Muscle of leg (tissue), 11 donors: ENCODE data around the gene MYH10. TPM values are rescaled to one million over a fixed set of nuclear protein-coding genes. Genes with fewer than 3 reads are reported as not detected.
"Not testable (repeated sequence)": the region's sequence is repeated elsewhere in the genome, so short reads cannot be mapped to it uniquely, and the experiment has no call there.

Source experiments
- DNase-seq: peaks from one replicate; pipeline ENCODE4 v3.0.0; 2013
- H3K27ac ChIP-seq: one replicate; pipeline ENCODE4 v1.5.1; 2013; ENCODE audit warnings: mild to moderate bottlenecking, low read length, control low read depth
- H3K27me3 ChIP-seq: one replicate; pipeline ENCODE4 v1.6.1; 2013; ENCODE audit warnings: low read length; ENCODE audit not compliant: control insufficient read depth, insufficient read depth
- H3K36me3 ChIP-seq: one replicate; pipeline ENCODE4 v1.6.1; 2013; ENCODE audit warnings: low read length; ENCODE audit not compliant: control insufficient read depth, insufficient read depth
- H3K4me1 ChIP-seq: one replicate; pipeline ENCODE4 v1.6.1; 2013; ENCODE audit warnings: low read length; ENCODE audit not compliant: control insufficient read depth, insufficient read depth
- H3K4me3 ChIP-seq: one replicate; pipeline ENCODE4 v1.5.1; 2013; ENCODE audit warnings: low read length, control low read depth
- H3K9me3 ChIP-seq: replicated peaks from 2 replicates; pipeline ENCODE4 v1.6.1; 2013; ENCODE audit warnings: low read depth, low read length; ENCODE audit not compliant: control insufficient read depth
- WGBS: methylation state at CpG from one replicate; pipeline ENCODE4 v1.1.5; 2013; ENCODE audit warnings: missing lambda C conversion rate; ENCODE audit not compliant: insufficient coverage; 5-methylcytosine and 5-hydroxymethylcytosine counted together
- polyA plus RNA-seq, 8 donors: library from polyadenylated mRNA; unstranded; fragments of 120-200 nt; gene quantifications; one replicate each; pipeline versions ENCODE4 v1.2.1 to v1.2.3, GENCODE V29; 2013; ENCODE audit warnings: inconsistent platforms in 1 of 8, low replicate concordance in 1 of 8; ENCODE audit not compliant: insufficient read length in 8 of 8, insufficient read depth in 1 of 8
- total RNA-seq: library from RNA; stranded (reverse); fragments of 120-200 nt; gene quantifications from one replicate; pipeline ENCODE4 v1.2.4, GENCODE V29; 2013

MYH10 gene
- total and polyA plus RNA-seq, 9 donors, result 44.2 to 92.6 (median 72.6) TPM

- WGBS, result no CpG with 5 or more reads among the region's 5 CpGs
- H3K36me3 ChIP-seq, result peaks cover 26% of the 10 kb centered on the region
These were observed 67.3 kb downstream of the MYH10 start for GRCh38 chr17:8563024-8563776.

DNA sequence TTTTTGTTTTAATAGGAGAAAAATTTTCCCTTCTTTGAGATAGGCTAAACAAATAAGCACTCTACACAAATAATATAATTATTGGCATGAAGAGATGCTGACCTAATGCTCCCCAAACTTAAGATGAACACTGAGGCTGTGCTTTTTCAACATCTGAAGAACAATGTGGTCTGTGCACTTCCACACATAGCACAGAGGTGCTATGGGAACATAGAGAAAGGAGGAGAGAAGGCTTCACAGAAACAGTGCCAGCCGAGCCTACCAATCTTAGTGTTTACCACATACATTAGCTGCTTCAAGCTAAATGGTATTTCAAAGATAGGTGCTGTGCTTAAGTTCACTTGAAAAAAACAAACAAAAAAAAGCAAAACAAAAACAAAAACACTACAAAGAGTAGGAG is 72.4 kb downstream of the MYH10 start:
- H3K36me3 ChIP-seq, result peaks cover 17% of the 10 kb centered on the region
- H3K27me3 ChIP-seq, result no peaks in the 10 kb centered on the region
- no peak overlapping the region for H3K27ac ChIP-seq

More at GRCh38 chr17:8563024-8563776, 67.3 kb downstream of the MYH10 start:
- no peak for DNase-seq
- Histone ChIP-seq H3K4me1 (peaks cover 4% of the 10 kb centered on the region), H3K27ac (no peak overlapping the region), H3K27me3 (no peaks in the 10 kb centered on the region), H3K4me3 (no peak overlapping the region), H3K9me3 (no peaks in the 10 kb centered on the region)

DNA sequence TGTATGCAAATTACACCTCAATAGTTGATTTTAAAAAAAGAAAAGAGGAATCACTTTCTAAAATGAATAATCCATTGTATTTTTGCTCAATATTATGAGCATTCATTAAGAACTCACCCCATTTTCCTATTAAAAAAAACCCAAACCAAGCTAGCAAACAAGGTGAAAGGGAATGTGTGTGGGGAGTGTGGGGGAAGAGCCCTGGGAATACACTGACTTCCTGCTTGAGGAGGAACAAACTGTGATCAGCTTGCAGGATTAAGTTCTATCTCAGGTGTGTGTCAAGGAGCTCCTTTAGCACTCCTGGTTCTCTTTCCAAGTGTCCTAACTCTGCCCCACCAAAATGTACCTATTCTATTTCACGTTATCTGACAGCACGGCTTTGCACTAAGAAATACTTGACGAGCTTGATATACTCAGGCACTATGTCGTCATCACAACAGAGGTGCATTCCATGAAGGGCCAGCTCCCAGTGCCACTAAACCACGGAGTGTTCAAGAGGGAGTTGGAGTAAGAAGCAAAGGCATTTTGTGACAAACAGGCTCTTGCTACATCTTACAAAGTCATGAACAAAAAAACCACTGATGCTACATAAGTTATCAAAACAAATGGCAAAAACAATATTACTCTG is 73.2 kb downstream of the MYH10 start:
- H3K27ac ChIP-seq, result no peak overlapping the region
- no peak for DNase-seq
- H3K4me1 ChIP-seq, result no peaks in the 10 kb centered on the region
- no peak overlapping the region for H3K4me3 ChIP-seq
- no peaks in the 10 kb centered on the region for H3K9me3 ChIP-seq
- H3K27me3 ChIP-seq, result no peaks in the 10 kb centered on the region
- 97% methylated on average over 4 of the region's 5 CpGs for WGBS
- peaks cover 20% of the 10 kb centered on the region for H3K36me3 ChIP-seq

More for the DNA sequence above, 72.4 kb downstream of the MYH10 start:
- no peak for DNase-seq
- WGBS, result no CpG with 5 or more reads among the region's 1 CpG
- Histone ChIP-seq H3K4me3 (no peak overlapping the region), H3K9me3 (no peaks in the 10 kb centered on the region), H3K4me1 (no peaks in the 10 kb centered on the region)

DNA sequence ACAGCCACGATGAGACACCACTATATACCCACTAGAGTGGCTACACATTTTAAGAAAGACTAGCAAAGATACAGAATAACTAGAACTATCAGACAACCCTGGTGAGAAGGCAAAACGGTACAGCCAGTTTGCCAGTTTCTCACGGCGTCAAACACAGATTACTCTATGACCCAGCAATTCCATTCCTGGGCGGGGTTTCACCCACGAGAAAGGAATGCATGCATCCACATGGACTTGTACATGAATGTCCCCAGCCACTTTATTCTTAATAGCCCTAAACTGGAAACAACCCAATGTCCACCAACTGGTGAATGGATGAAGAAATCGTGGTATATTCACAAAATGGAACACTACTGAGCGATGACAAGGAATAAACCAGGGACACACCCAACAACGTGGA is 74.5 kb downstream of the MYH10 start:
- Histone ChIP-seq H3K27ac (no peak overlapping the region), H3K36me3 (peaks cover 13% of the 10 kb centered on the region), H3K9me3 (no peaks in the 10 kb centered on the region), H3K4me1 (no peaks in the 10 kb centered on the region), H3K4me3 (no peak overlapping the region), H3K27me3 (no peaks in the 10 kb centered on the region)
- DNase-seq, result no peak
- 100% methylated on average over 5 of the region's 9 CpGs for WGBS

- Histone ChIP-seq H3K36me3 (peaks cover 8% of the 10 kb centered on the region), H3K4me3 (no peak overlapping the region), H3K27ac (no peak overlapping the region), H3K4me1 (no peaks in the 10 kb centered on the region), H3K9me3 (no peaks in the 10 kb centered on the region), H3K27me3 (no peaks in the 10 kb centered on the region)
- no peak for DNase-seq
- no CpG with 5 or more reads among the region's 1 CpG for WGBS
These were observed 75.5 kb downstream of the MYH10 start for GRCh38 chr17:8555062-8555461.

- H3K36me3 ChIP-seq, result peaks cover 15% of the 10 kb centered on the region
- H3K4me1 ChIP-seq, result no peaks in the 10 kb centered on the region
- 93% methylated on average over 8 of the region's 9 CpGs for WGBS
- no peaks in the 10 kb centered on the region for H3K9me3 ChIP-seq
- no peak overlapping the region for H3K4me3 ChIP-seq
- H3K27ac ChIP-seq, result no peak overlapping the region
- no peak for DNase-seq
- H3K27me3 ChIP-seq, result no peaks in the 10 kb centered on the region
These were observed 77.8 kb downstream of the MYH10 start for GRCh38 chr17:8552577-8553320.

DNA sequence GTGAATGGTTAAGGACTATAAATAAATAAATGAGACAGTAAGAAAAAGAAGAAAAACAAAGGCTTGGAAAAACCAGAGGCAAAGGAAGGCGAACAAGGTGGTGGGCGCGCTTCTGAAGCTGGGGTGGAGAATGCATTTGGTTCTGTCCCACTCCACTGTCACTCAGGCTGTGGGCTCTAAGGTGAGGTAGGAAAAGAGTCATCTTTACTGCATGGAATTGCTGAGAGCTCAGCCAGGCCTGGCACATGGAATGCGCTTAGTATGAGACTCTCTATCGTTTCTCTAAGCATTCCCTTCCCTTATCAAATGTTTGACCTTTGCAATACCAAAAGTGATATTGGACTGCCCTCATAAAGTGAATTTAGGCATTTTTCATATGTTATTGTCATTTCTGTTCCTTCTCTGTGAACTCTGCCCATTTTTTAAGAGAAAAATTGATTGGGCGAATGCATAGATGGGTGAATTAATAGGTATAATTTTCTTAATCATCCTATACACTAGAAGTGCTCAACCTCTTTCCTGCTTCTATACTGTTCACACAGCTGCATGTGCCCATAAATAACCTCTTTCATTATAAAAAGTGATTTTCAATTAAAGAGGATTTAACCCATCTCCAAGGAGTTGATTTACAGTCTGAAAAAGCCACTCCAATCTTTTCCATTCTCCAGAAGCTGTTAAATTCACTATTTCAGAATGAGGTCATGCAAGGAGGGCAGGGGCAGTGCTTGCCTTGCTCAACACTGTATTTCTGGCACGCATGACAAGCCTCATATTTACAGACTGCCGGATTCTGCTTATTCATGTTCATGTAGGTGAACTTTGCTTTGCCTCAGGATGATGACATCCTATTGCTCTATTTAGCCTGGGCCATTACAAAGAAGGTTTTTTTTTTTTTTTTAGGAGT is 87.7 kb downstream of the MYH10 start:
- H3K36me3 ChIP-seq, result peaks cover 49% of the 10 kb centered on the region
- no peaks in the 10 kb centered on the region for H3K27me3 ChIP-seq
- H3K4me1 ChIP-seq, result no peaks in the 10 kb centered on the region
- 100% methylated on average over 4 of the region's 8 CpGs for WGBS
- no peak overlapping the region for H3K27ac ChIP-seq
- no peaks in the 10 kb centered on the region for H3K9me3 ChIP-seq
- no peak overlapping the region for H3K4me3 ChIP-seq
- DNase-seq, result no peak

DNA sequence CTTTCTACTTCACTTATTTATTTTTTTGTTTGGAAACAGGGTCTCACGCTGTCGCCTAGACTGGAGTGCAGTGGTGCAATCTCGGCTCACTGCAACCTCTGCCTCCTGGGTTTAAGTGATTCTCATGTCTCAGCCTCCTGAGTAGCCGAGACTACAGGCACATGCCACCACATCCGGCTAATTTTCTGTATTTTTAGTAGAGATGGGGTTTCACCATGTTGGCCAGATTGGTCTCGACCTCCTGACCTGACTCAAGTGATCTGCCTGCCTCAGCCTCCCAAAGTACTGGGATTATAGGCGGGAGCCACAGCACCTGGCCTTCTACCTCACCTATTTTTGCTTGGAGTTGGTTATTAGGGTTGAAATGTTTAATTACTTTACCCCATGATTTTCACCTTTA is 90.5 kb downstream of the MYH10 start:
- DNase-seq, H3K9me3 ChIP-seq, H3K4me1 ChIP-seq, H3K27ac ChIP-seq, H3K27me3 ChIP-seq, H3K4me3 ChIP-seq: not testable (repeated sequence)
- peaks cover 32% of the 10 kb centered on the region for H3K36me3 ChIP-seq
- no CpG with 5 or more reads among the region's 7 CpGs for WGBS

GRCh38 chr17:8537734-8538133 is 92.8 kb downstream of the MYH10 start:
- WGBS, result 100% methylated on average over 2 of the region's 3 CpGs
- H3K4me3 ChIP-seq, result no peak overlapping the region
- no peaks in the 10 kb centered on the region for H3K27me3 ChIP-seq
- no peak for DNase-seq
- H3K36me3 ChIP-seq, result peaks cover 46% of the 10 kb centered on the region
- no peaks in the 10 kb centered on the region for H3K9me3 ChIP-seq
- no peak overlapping the region for H3K27ac ChIP-seq
- no peaks in the 10 kb centered on the region for H3K4me1 ChIP-seq
